Measurements from ENCODE around the gene MC1R. TPM values are rescaled to one million over a fixed set of nuclear protein-coding genes. Genes with fewer than 3 reads are reported as not detected.

MC1R gene
- total RNA-seq, 1 experiment from 2014 or later, result 34.3 TPM

- no peak overlapping the region for H3K27ac ChIP-seq
- H3K4me3 ChIP-seq, result no peak overlapping the region
- H3K27me3 ChIP-seq (ENCODE audit: insufficient read depth, low read depth), result no peaks in the 10 kb centered on the region
- no peak for DNase-seq
- ChIA-PET CTCF (no interaction called here), POLR2A (ENCODE audit: unreplicated experiment) (no interaction called here)
- no peaks in the 10 kb centered on the region; the same call in 1 of the 2 replicates for H4K20me1 ChIP-seq (ENCODE audit: insufficient read depth)
- BruUV-seq (replicated peaks), result no TSS peak
- H3K9me2 ChIP-seq (ENCODE audit: insufficient read depth), result no peaks in the 10 kb centered on the region
- TF ChIP-seq CTCF (conservative IDR thresholded peaks at IDR 0.05), result no peak
- TF ChIP-seq EZH2 (IDR thresholded peaks at IDR 0.05; ENCODE audit: low read depth), result no peak
- peaks cover 25% of the 10 kb centered on the region; the same call in 1 of the 2 replicates for H3F3A ChIP-seq (ENCODE audit: insufficient read depth, low read depth)
- no peaks in the 10 kb centered on the region for H3K4me1 ChIP-seq (replicated peaks; ENCODE audit: insufficient read depth)
- H3K79me2 ChIP-seq (ENCODE audit: low read depth), result no peaks in the 10 kb centered on the region
- intact Hi-C loops (cut with micrococcal nuclease; ENCODE audit: unreplicated experiment), result no loop called here
- no peak overlapping the region for H3K4me2 ChIP-seq
- peaks cover 6% of the 10 kb centered on the region; the same call in 1 of the 2 replicates for H3K36me3 ChIP-seq (ENCODE audit: low read depth)
- no peak overlapping the region for H2AFZ ChIP-seq
- no peaks in the 10 kb centered on the region for H3K9me3 ChIP-seq (ENCODE audit: insufficient read depth, low read depth)
These were observed 7.3 kb upstream of the MC1R start for GRCh38 chr16:89911375-89911774.

- H3K4me2 ChIP-seq, result no peak overlapping the region
- H3K36me3 ChIP-seq (ENCODE audit: low read depth), result peaks cover 6% of the 10 kb centered on the region; the same call in 1 of the 2 replicates
- ChIA-PET POLR2A (ENCODE audit: unreplicated experiment) (no interaction called here), CTCF (no interaction called here)
- DNase-seq, result no peak
- H4K20me1 ChIP-seq (ENCODE audit: insufficient read depth), result no peaks in the 10 kb centered on the region; the same call in 1 of the 2 replicates
- H2AFZ ChIP-seq, result no peak overlapping the region
- peaks cover 27% of the 10 kb centered on the region; the same call in 1 of the 2 replicates for H3F3A ChIP-seq (ENCODE audit: insufficient read depth, low read depth)
- no TSS peak for BruUV-seq (replicated peaks)
- H3K27ac ChIP-seq, result no peak overlapping the region
- H3K4me3 ChIP-seq, result no peak overlapping the region
- no peaks in the 10 kb centered on the region for H3K79me2 ChIP-seq (ENCODE audit: low read depth)
- intact Hi-C loops (cut with micrococcal nuclease; ENCODE audit: unreplicated experiment), result no loop called here
- H3K9me2 ChIP-seq (ENCODE audit: insufficient read depth), result no peaks in the 10 kb centered on the region
- no peaks in the 10 kb centered on the region for H3K9me3 ChIP-seq (ENCODE audit: insufficient read depth, low read depth)
- TF ChIP-seq CTCF (conservative IDR thresholded peaks at IDR 0.05) (no peak), EZH2 (IDR thresholded peaks at IDR 0.05; ENCODE audit: low read depth) (no peak)
- no peaks in the 10 kb centered on the region for H3K27me3 ChIP-seq (ENCODE audit: insufficient read depth, low read depth)
- H3K4me1 ChIP-seq (replicated peaks; ENCODE audit: insufficient read depth), result peaks cover 2% of the 10 kb centered on the region
These were observed 6.5 kb upstream of the MC1R start for GRCh38 chr16:89912143-89912542.

GRCh38 chr16:89912627-89913026 lies 6.0 kb upstream of the MC1R start:
- H3K27ac ChIP-seq, result no peak overlapping the region
- H3K9me3 ChIP-seq (ENCODE audit: insufficient read depth, low read depth), result no peaks in the 10 kb centered on the region
- H3K27me3 ChIP-seq (ENCODE audit: insufficient read depth, low read depth), result no peaks in the 10 kb centered on the region
- no peak overlapping the region for H3K4me3 ChIP-seq
- H4K20me1 ChIP-seq (ENCODE audit: insufficient read depth), result no peaks in the 10 kb centered on the region; the same call in 1 of the 2 replicates
- no peaks in the 10 kb centered on the region for H3K79me2 ChIP-seq (ENCODE audit: low read depth)
- CTCF ChIA-PET, result no interaction called here
- no peaks in the 10 kb centered on the region for H3K9me2 ChIP-seq (ENCODE audit: insufficient read depth)
- intact Hi-C loops (cut with micrococcal nuclease; ENCODE audit: unreplicated experiment), result no loop called here
- peaks cover 6% of the 10 kb centered on the region; the same call in 1 of the 2 replicates for H3K36me3 ChIP-seq (ENCODE audit: low read depth)
- POLR2A ChIA-PET (ENCODE audit: unreplicated experiment), result no interaction called here
- TF ChIP-seq EZH2 (IDR thresholded peaks at IDR 0.05; ENCODE audit: low read depth) (no peak), CTCF (conservative IDR thresholded peaks at IDR 0.05) (no peak)
- no TSS peak for BruUV-seq (replicated peaks)
- no peak overlapping the region for H2AFZ ChIP-seq
- peaks cover 32% of the 10 kb centered on the region; the same call in 1 of the 2 replicates for H3F3A ChIP-seq (ENCODE audit: insufficient read depth, low read depth)
- H3K4me2 ChIP-seq, result no peak overlapping the region
- peaks cover 7% of the 10 kb centered on the region for H3K4me1 ChIP-seq (replicated peaks; ENCODE audit: insufficient read depth)
- DNase-seq, result no peak
